ENCODE results near the gene SLC4A1AP.
"Not testable (repeated sequence)": the region's sequence is repeated elsewhere in the genome, so short reads cannot be mapped to it uniquely, and the experiment has no call there.

The SLC4A1AP gene, protein sequence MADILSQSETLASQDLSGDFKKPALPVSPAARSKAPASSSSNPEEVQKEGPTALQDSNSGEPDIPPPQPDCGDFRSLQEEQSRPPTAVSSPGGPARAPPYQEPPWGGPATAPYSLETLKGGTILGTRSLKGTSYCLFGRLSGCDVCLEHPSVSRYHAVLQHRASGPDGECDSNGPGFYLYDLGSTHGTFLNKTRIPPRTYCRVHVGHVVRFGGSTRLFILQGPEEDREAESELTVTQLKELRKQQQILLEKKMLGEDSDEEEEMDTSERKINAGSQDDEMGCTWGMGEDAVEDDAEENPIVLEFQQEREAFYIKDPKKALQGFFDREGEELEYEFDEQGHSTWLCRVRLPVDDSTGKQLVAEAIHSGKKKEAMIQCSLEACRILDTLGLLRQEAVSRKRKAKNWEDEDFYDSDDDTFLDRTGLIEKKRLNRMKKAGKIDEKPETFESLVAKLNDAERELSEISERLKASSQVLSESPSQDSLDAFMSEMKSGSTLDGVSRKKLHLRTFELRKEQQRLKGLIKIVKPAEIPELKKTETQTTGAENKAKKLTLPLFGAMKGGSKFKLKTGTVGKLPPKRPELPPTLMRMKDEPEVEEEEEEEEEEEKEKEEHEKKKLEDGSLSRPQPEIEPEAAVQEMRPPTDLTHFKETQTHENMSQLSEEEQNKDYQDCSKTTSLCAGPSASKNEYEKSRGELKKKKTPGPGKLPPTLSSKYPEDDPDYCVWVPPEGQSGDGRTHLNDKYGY

DNA sequence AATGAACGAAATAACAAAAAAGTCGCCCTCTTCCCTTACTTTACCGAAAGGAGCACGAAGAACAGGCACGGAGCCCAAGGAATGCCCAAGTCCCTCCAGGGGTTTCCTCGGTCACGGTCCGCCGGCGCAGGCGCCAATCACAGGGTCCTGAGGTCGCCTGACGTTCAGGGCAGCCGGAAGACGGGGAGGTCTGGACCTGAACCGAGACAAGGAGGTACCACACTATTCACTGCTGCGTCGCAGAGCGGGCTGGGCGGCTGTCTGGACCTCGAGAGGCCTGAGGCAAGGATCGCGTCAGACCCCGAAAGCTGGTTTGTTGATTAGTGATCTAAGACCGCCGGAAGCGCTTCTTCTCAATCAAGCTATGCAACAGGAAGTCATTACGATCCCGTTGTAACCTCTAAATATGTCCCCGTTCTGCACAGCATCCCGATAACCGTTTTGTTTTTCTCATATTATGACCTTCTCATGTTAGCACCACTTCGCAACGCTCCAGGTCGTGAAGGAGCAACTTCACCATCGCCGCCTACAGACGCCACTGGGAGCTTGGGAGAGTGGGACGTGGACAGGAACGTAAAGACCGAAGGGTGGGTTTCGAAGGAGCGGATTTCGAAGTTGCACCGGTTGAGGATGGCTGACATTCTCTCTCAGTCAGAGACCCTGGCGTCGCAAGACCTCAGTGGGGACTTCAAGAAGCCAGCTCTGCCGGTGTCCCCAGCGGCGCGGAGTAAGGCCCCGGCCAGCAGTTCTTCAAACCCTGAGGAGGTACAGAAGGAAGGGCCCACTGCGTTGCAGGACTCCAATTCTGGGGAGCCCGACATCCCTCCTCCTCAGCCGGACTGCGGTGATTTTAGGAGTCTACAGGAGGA, at the start of gene SLC4A1AP, which contains the start of gene SUPT7L:
SLC4A1AP (plus strand) TSS at position 605 of the 869 bp plus-strand sequence; CDS start at position 631, 26 bp downstream.
SUPT7L (minus strand) TSS at position 330 of the 869 bp plus-strand sequence. CDS start 1,422 bp downstream, outside the sequence.
- peak; percentile 66 for DNase-seq

- no peak for DNase-seq
Measured at GRCh38 chr2:27613985-27614384, 49.7 kb upstream of the SLC4A1AP start.

DNA sequence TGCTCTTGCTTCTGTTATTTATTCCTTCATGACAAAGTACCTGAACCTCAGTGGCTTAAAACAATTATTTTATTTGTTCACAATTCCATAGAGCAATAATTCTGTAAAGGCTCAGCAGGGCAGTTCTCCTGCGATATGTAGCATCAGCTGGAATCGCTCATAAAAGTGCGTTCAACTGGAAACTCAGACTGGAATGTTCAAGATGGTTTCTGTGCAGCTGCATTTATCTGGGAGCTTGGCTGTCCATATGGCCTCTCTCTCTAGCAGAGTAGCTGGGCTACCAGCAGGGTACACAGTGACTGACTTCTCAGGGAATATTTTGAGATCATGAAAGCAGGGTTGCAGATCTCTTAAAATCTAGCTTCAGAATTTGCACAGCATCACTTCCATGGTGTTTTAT, 48.4 kb upstream of the SLC4A1AP start:
- no peak for DNase-seq

GRCh38 chr2:27621524-27621923, 42.2 kb upstream of the SLC4A1AP start:
- no peak for DNase-seq

- no peak for DNase-seq
Measured at GRCh38 chr2:27622921-27623384, 40.7 kb upstream of the SLC4A1AP start.

DNA sequence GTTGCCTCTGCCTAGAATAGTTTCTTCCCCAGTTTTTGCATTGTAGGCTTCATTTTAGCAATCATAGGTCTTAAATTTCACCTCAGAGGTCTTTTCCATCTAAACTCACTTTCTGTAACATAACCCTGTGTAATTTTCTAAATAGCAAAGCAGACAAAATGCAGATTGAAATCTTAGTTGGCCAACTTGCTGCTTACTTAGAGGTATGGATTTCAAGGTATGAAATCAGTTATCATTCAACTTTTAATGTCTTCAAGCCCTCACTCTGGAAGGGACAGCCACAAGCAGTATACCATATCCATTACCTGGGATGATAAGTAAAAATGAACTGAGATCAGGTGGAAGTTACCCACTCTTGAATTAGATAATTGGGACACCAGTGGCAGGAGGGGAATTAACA, 38.7 kb upstream of the SLC4A1AP start:
- no peak for DNase-seq

GRCh38 chr2:27626323-27626722, 37.4 kb upstream of the SLC4A1AP start:
- DNase-seq, result not testable (repeated sequence)

DNA sequence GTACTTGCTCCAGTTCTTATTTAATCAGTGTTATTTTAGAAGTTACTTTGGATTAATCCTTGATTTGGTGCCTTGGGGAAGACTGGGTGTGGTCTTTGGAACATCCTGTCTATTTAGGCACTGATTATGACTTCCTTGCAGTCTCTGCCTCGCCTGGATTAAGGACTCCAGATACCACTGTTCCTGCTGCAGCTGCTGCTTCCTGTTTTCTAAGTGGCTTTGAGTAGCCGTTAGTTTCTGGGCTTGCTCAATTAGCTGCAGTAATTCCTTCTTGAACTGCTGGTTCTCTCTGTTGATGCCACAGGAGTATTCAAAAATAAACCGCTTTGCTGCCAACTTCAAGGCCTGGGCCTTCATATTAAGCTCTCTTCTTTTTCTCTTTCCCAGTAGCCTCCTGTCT, 36.8 kb upstream of the SLC4A1AP start:
- DNase-seq, result not testable (repeated sequence)

- no peak for DNase-seq
Measured at GRCh38 chr2:27627963-27628766, 35.5 kb upstream of the SLC4A1AP start.

- DNase-seq, result peak; percentile 95
Measured at GRCh38 chr2:27628767-27629709, 34.7 kb upstream of the SLC4A1AP start, which contains the start of the genes CCDC121 and GPN1. TSS of gene CCDC121 (minus strand) at chr2:27629012. CDS start at chr2:27627799, 1,213 bp downstream. TSS of gene GPN1 (plus strand) at chr2:27629050. CDS start at chr2:27629059, 9 bp downstream.

GRCh38 chr2:27630257-27630656, 33.4 kb upstream of the SLC4A1AP start:
- not testable (repeated sequence) for DNase-seq

- DNase-seq, result no peak
Measured at GRCh38 chr2:27634291-27634690, 29.4 kb upstream of the SLC4A1AP start.

GRCh38 chr2:27636766-27637165, 26.9 kb upstream of the SLC4A1AP start:
- no peak for DNase-seq

GRCh38 chr2:27638037-27638637, 25.6 kb upstream of the SLC4A1AP start:
- DNase-seq, result no peak

- no peak for DNase-seq
Measured at GRCh38 chr2:27638709-27639108, 25.0 kb upstream of the SLC4A1AP start.

GRCh38 chr2:27640722-27641245, 22.9 kb upstream of the SLC4A1AP start:
- no peak for DNase-seq

GRCh38 chr2:27645197-27645596, 18.5 kb upstream of the SLC4A1AP start:
- no peak for DNase-seq

- no peak for DNase-seq
Measured at GRCh38 chr2:27647289-27647688, 16.4 kb upstream of the SLC4A1AP start.

GRCh38 chr2:27647737-27648136, 16.0 kb upstream of the SLC4A1AP start:
- DNase-seq, result no peak

- no peak for DNase-seq
Measured at GRCh38 chr2:27651056-27651455, 12.6 kb upstream of the SLC4A1AP start.
